CD14-positive monocyte (primary cell): Measurements from ENCODE around the gene LCOR. TPM values are rescaled to one million over a fixed set of nuclear protein-coding genes. Genes with fewer than 3 reads are reported as not detected.

Experiments
- DNase-seq, 3 donors: peaks; one replicate each; pipeline ENCODE4 v3.0.0-alpha.2; 2011 to 2022
- H2AFZ ChIP-seq: 2 replicates; pipeline ENCODE4 v1.6.0; 2012; ENCODE audit warnings: mild to moderate bottlenecking, low read depth, low read length, inconsistent platforms; ENCODE audit not compliant: insufficient read depth, poor library complexity, severe bottlenecking
- H3K27ac ChIP-seq, 2 donors: 1 replicate in 1 of 2; 2 replicates in 1 of 2; pipeline ENCODE4 v1.5.1; 2012 to 2013; ENCODE audit warnings: low read length in 2 of 2, control low read depth in 1 of 2, inconsistent platforms in 1 of 2, low read depth in 1 of 2, mild to moderate bottlenecking in 1 of 2
- H3K27me3 ChIP-seq, 2 donors: one replicate each; pipeline versions ENCODE4 v1.6.0 to v1.6.1; 2011 to 2013; ENCODE audit warnings: low read length in 2 of 2; ENCODE audit not compliant: control insufficient read depth in 2 of 2, insufficient read depth in 2 of 2
- H3K36me3 ChIP-seq, 2 donors: replicated peaks in 1 of 2; 1 replicate in 1 of 2; 2 replicates in 1 of 2; pipeline versions ENCODE4 v1.5.1 to v1.6.1; 2012 to 2013; ENCODE audit warnings: low read length in 2 of 2, control low read depth in 1 of 2, inconsistent platforms in 1 of 2, mild to moderate bottlenecking in 1 of 2; ENCODE audit not compliant: insufficient read depth in 2 of 2, control insufficient read depth in 1 of 2
- H3K4me1 ChIP-seq, 2 donors: 1 replicate in 1 of 2; 2 replicates in 1 of 2; pipeline versions ENCODE4 v1.5.1 to v1.6.1; 2012 to 2013; ENCODE audit warnings: low read length in 2 of 2, control low read depth in 1 of 2, inconsistent platforms in 1 of 2, mild to moderate bottlenecking in 1 of 2, moderate library complexity in 1 of 2; ENCODE audit not compliant: insufficient read depth in 2 of 2, control insufficient read depth in 1 of 2
- H3K4me2 ChIP-seq: replicated peaks from 2 replicates; pipeline ENCODE3; 2012; ENCODE audit warnings: low read length, moderate library complexity, mild to moderate bottlenecking; ENCODE audit not compliant: poor library complexity, severe bottlenecking; ENCODE audit errors: extremely low read depth
- H3K4me3 ChIP-seq, 3 experiments: fragments of 200-600 bp in 1 of 3; sonication (generic) in 1 of 3; replicated peaks in 1 of 3; 1 replicate in 2 of 3; 2 replicates in 1 of 3; pipeline ENCODE4 v1.5.1; 2011 to 2013; ENCODE audit warnings: low read length in 3 of 3, mild to moderate bottlenecking in 3 of 3, control low read depth in 2 of 3, low read depth in 2 of 3, inconsistent platforms in 1 of 3, moderate library complexity in 1 of 3
- H3K79me2 ChIP-seq: 2 replicates; pipeline ENCODE4 v1.6.0; 2012; ENCODE audit warnings: mild to moderate bottlenecking, control low read depth, inconsistent platforms, low read length, moderate library complexity; ENCODE audit not compliant: insufficient read depth
- H3K9ac ChIP-seq: 2 replicates; pipeline ENCODE4 v1.6.0; 2017; ENCODE audit warnings: low read length, mild to moderate bottlenecking; ENCODE audit not compliant: insufficient read depth, poor library complexity, severe bottlenecking
- H3K9me3 ChIP-seq, 2 donors: replicated peaks in 1 of 2; 1 replicate in 1 of 2; 2 replicates in 1 of 2; pipeline versions ENCODE4 v1.5.1 to v1.6.1; 2012 to 2013; ENCODE audit warnings: low read length in 2 of 2, control low read depth in 1 of 2; ENCODE audit not compliant: control insufficient read depth in 1 of 2, insufficient read depth in 1 of 2
- H4K20me1 ChIP-seq: 2 replicates; pipeline ENCODE4 v1.6.0; 2012; ENCODE audit warnings: mild to moderate bottlenecking, low read length, control low read depth, moderate library complexity; ENCODE audit not compliant: insufficient read depth
- H3K27ac Mint-ChIP-seq, 7 donors: one replicate each; pipeline ENCODE4 v1.8.0; 2020; ENCODE audit warnings: mild to moderate bottlenecking in 7 of 7, mixed read lengths in 7 of 7, moderate library complexity in 6 of 7, inconsistent platforms in 2 of 7
- H3K27me3 Mint-ChIP-seq, 3 donors: one replicate each; pipeline ENCODE4 v1.8.0; 2021 to 2022; ENCODE audit warnings: low read depth in 3 of 3, mild to moderate bottlenecking in 3 of 3, mixed read lengths in 3 of 3, moderate library complexity in 3 of 3, inconsistent platforms in 1 of 3
- H3K36me3 Mint-ChIP-seq, 2 donors: one replicate each; pipeline ENCODE4 v1.8.0; 2020; ENCODE audit warnings: mixed read lengths in 2 of 2, inconsistent platforms in 1 of 2, mild to moderate bottlenecking in 1 of 2
- H3K4me1 Mint-ChIP-seq: one replicate; pipeline ENCODE4 v1.8.0; 2020; ENCODE audit warnings: mild to moderate bottlenecking, mixed read lengths
- H3K4me3 Mint-ChIP-seq, 2 donors: one replicate each; pipeline ENCODE4 v1.8.0; 2020; ENCODE audit warnings: mild to moderate bottlenecking in 2 of 2, mixed read lengths in 2 of 2, moderate library complexity in 1 of 2
- H3K9me3 Mint-ChIP-seq, 7 donors: one replicate each; pipeline ENCODE4 v1.8.0; 2020 to 2022; ENCODE audit warnings: mixed read lengths in 7 of 7, mild to moderate bottlenecking in 6 of 7, moderate library complexity in 6 of 7, inconsistent platforms in 2 of 7
- CTCF ChIP-seq: fragments of 200-600 bp; IDR thresholded peaks from one replicate; pipeline ENCODE4 v1.8.0; 2022; ENCODE audit warnings: antibody characterized with exemption, mild to moderate bottlenecking
- WGBS: methylation state at CpG from one replicate; pipeline ENCODE4 v1.1.5; 2013; ENCODE audit warnings: missing lambda C conversion rate; ENCODE audit not compliant: insufficient coverage; 5-methylcytosine and 5-hydroxymethylcytosine counted together
- intact Hi-C, 2 donors: fragments of 100-400 bp; cut with micrococcal nuclease; formaldehyde crosslinking; loops; one replicate each; pipeline versions ENCODE4 v1.15.0 to v1.15.1; 2023
- polyA plus RNA-seq, 3 donors: library from polyadenylated mRNA; depleted of rRNA in 1 of 3; unstranded in 2 of 3; stranded (reverse) in 1 of 3; fragments of 300-500 nt in 2 of 3; fragments of >200 nt in 1 of 3; fragmentation: Illumina TruSeq in 2 of 3; gene quantifications; 1 replicate in 2 of 3; 2 replicates in 1 of 3; pipeline ENCODE4 v1.2.3, GENCODE V29; 2012 to 2021

LCOR gene
- polyA plus RNA-seq, 3 donors: 5.7 to 11.8 (median 10.0) TPM

GRCh38 chr10:96828609-96829008 lies 3.5 kb upstream of the LCOR start:
- Histone ChIP-seq H4K20me1 (peaks cover 8% of the 10 kb centered on the region), H2AFZ (no peak overlapping the region), H3K4me2 (no peak overlapping the region), H3K27ac (no peak overlapping the region), H3K9me3 (no peaks in the 10 kb centered on the region), H3K4me3 (no peak overlapping the region), H3K27me3 (no peaks in the 10 kb centered on the region), H3K79me2 (peaks cover 14% of the 10 kb centered on the region), H3K9ac (no peak overlapping the region), H3K36me3 (no peaks in the 10 kb centered on the region), H3K4me1 (peaks cover 41 to 45% of the 10 kb centered on the region in 2 donors)
- no peak for TF ChIP-seq CTCF
- no peaks in the 10 kb centered on the region for H3K36me3 Mint-ChIP-seq
- H3K27me3 Mint-ChIP-seq: peaks cover 0 to 3% (median 0%) of the 10 kb centered on the region in 3 donors
- H3K9me3 Mint-ChIP-seq: peaks cover 0 to 4% (median 0%) of the 10 kb centered on the region in 7 donors
- H3K27ac Mint-ChIP-seq: no peak overlapping the region
- peaks cover 40% of the 10 kb centered on the region for H3K4me1 Mint-ChIP-seq
- intact Hi-C loops: loop anchor here in 1 of 2 donors (10.0 kb wide), 1 partner anchor 64 kb away; no protein-coding TSS in a partner anchor
- WGBS: no CpG with 5 or more reads among the region's 5 CpGs
- no peak for DNase-seq
- H3K4me3 Mint-ChIP-seq: no peak overlapping the region

GRCh38 chr10:96829029-96829773 lies 2.9 kb upstream of the LCOR start:
- DNase-seq: no peak
- Histone ChIP-seq H3K36me3 (no peaks in the 10 kb centered on the region), H3K79me2 (peaks cover 19% of the 10 kb centered on the region), H3K9me3 (no peaks in the 10 kb centered on the region), H3K4me3 (no peak overlapping the region), H3K4me2 (no peak overlapping the region), H4K20me1 (peaks cover 14% of the 10 kb centered on the region), H3K4me1 (peaks cover 46 to 51% of the 10 kb centered on the region in 2 donors), H3K27ac (no peak overlapping the region), H3K27me3 (no peaks in the 10 kb centered on the region), H2AFZ (no peak overlapping the region), H3K9ac (no peak overlapping the region)
- H3K4me3 Mint-ChIP-seq: no peak overlapping the region
- WGBS: no CpG with 5 or more reads among the region's 5 CpGs
- no peaks in the 10 kb centered on the region for H3K36me3 Mint-ChIP-seq
- H3K9me3 Mint-ChIP-seq: peaks cover 0 to 4% (median 0%) of the 10 kb centered on the region in 7 donors
- intact Hi-C loops: loop anchor here in 1 of 2 donors (10.0 kb wide), 1 partner anchor 64 kb away; no protein-coding TSS in a partner anchor
- H3K27me3 Mint-ChIP-seq: peaks cover 0 to 3% (median 0%) of the 10 kb centered on the region in 3 donors
- no peak overlapping the region for H3K27ac Mint-ChIP-seq
- TF ChIP-seq CTCF: no peak
- H3K4me1 Mint-ChIP-seq: peaks cover 46% of the 10 kb centered on the region
